ENCODE results near the gene MEX3D. TPM values are rescaled to one million over a fixed set of nuclear protein-coding genes. Genes with fewer than 3 reads are reported as not detected.
A peak's percentile ranks its signal among the peaks of the same experiment; 100 is the strongest.
"Not testable (repeated sequence)": the region's sequence is repeated elsewhere in the genome, so short reads cannot be mapped to it uniquely, and the experiment has no call there.

The MEX3D gene
- total RNA-seq, 1 donor from 2014 or later, result 43.4 TPM

DNA sequence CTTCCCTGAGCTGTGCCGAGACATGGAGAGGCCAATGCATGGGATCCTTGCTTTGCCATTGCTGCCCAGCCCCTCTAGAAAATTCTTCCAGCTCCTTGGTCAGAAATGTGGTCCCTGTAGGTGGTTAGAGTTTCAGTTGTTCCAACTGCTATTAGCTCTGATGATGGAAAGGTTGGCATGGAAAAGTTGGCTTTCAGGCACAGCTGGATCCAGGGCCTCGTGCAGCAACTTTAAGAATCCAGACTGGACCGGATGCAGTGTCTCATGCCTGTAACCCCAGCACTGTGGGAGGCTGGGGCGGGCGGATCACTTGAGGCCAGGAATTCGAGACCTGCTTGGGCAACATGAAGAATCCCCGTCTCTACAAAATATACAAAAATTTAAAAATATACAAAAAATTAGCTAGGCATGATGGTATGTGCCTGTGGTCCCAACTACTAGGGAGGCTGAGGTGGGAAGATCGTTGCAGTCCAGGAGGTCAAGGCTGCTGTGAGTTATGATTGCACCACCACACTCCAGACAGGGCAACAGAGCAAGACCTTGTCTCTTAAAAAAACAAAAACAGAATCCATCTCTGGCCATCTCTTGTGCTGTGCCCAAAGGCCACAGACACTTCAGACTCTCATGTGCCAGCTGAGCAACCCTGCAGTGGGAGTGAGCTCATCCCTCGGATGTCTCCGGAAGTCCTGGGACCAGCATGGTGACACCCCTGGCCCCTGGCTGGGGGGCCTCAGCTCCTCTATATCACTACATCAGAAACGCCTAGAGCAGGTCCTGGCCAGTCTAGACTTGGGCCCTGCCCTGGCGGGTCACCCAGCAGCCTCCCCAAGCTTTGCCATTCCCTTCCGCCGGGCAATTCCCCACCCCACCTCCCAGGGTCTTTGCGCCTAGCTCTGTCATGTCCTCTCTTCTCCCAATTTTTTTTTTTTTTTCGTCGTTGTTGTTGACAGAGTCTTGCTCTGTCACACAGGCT is 16.8 kb downstream of the MEX3D start:
- DNase-seq (ENCODE audit: low read depth) (no peak), FAIRE-seq (no peak)
- no peaks in the 10 kb centered on the region for H3K27me3 ChIP-seq (ENCODE audit: control insufficient read depth, insufficient read depth, low read length)
- TF ChIP-seq, protein P1, sequence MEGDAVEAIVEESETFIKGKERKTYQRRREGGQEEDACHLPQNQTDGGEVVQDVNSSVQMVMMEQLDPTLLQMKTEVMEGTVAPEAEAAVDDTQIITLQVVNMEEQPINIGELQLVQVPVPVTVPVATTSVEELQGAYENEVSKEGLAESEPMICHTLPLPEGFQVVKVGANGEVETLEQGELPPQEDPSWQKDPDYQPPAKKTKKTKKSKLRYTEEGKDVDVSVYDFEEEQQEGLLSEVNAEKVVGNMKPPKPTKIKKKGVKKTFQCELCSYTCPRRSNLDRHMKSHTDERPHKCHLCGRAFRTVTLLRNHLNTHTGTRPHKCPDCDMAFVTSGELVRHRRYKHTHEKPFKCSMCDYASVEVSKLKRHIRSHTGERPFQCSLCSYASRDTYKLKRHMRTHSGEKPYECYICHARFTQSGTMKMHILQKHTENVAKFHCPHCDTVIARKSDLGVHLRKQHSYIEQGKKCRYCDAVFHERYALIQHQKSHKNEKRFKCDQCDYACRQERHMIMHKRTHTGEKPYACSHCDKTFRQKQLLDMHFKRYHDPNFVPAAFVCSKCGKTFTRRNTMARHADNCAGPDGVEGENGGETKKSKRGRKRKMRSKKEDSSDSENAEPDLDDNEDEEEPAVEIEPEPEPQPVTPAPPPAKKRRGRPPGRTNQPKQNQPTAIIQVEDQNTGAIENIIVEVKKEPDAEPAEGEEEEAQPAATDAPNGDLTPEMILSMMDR (IDR thresholded peaks at IDR 0.05; ENCODE audit: insufficient read depth, low read length, severe bottlenecking), result no peak
- no peaks in the 10 kb centered on the region for H3K36me3 ChIP-seq (ENCODE audit: control insufficient read depth, insufficient read depth, low read length)
- H3K4me3 ChIP-seq (ENCODE audit: low read depth, low read length), result no peak overlapping the region

DNA sequence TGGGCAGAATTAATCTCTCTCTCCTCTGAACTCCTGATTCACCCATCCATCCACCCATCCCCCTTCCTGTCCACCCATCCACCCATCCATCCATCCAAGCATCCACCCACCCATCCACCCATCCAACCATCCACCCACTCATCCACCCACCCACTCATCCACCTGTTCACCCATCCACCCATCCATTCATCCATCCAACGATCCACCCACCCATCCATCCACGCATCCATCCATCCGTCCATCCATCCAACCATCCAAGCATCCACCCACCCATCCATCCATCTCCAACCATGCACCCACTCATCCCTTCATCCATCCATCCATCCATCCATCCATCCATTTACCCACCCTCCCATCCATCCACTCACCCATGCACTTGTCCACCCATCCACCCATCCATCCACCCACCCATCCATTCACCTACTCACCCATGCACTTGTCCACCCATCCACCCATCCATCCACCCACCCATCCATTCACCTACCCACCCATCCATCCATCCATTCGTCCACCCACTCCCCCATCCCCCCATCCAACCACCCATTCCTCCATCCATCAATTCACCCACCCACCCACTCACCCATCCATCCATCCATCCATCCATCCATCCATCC is 18.7 kb downstream of the MEX3D start:
- peaks cover 2% of the 10 kb centered on the region for H3K27me3 ChIP-seq (ENCODE audit: control insufficient read depth, insufficient read depth, low read length)
- DNase-seq (ENCODE audit: low read depth) (no peak), FAIRE-seq (peak; percentile 88)
- H3K4me3 ChIP-seq (ENCODE audit: low read depth, low read length), result no peak overlapping the region
- no peaks in the 10 kb centered on the region for H3K36me3 ChIP-seq (ENCODE audit: control insufficient read depth, insufficient read depth, low read length)
- TF ChIP-seq, protein P1 (IDR thresholded peaks at IDR 0.05; ENCODE audit: insufficient read depth, low read length, severe bottlenecking), result no peak

DNA sequence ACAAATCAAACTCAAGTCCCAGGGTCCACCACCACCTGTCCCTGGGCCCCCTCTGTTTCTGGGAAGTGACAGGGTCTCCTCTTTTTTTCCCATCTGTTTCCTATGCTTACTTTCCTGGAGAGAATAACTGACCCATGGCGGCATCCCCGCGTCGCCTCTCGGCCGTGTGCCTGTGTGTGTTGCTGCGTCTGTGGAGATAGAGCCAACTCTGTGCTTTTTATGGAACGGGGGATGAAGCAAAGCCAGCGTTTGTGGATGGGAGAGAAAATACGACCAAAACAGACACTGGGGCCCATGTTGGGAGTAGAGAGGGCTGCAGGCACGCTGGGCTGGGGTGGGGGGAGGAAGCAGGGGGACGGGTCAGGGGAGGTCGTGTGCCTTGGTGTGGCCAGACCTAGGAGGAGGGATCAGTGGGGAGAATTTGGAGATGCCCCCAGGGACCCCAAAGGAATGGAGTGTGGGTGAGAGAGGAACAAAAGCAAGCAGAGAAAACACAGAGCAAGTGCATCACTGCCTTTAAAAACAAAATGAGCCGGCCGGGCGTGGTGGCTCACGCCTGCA is 27.7 kb downstream of the MEX3D start:
- DNase-seq (ENCODE audit: low read depth) (no peak), FAIRE-seq (no peak)
- no peak overlapping the region for H3K4me3 ChIP-seq (ENCODE audit: low read depth, low read length)
- H3K27me3 ChIP-seq (ENCODE audit: control insufficient read depth, insufficient read depth, low read length), result no peaks in the 10 kb centered on the region
- TF ChIP-seq, protein P1 (IDR thresholded peaks at IDR 0.05; ENCODE audit: insufficient read depth, low read length, severe bottlenecking), result no peak
- no peaks in the 10 kb centered on the region for H3K36me3 ChIP-seq (ENCODE audit: control insufficient read depth, insufficient read depth, low read length)

DNA sequence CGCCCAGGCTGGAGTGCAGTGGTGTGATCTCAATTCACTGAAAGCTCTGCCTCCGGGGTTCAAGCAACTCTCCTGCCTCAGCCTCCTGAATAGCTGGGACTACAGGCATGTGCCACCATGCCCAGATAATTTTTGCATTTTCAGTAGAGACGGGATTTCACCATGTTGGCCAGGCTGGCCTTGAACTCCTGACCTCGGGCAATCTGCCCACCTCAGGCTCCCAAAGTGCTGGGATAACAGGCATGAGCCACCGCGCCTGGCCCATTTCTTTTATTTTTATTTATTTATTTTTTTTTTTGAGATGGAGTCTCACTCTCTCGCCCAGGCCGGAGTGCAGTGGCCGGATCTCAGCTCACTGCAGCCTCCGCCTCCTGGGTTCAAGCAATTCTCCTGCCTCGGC is 28.4 kb downstream of the MEX3D start:
- not testable (repeated sequence) for H3K36me3 ChIP-seq (ENCODE audit: control insufficient read depth, insufficient read depth, low read length); FAIRE-seq; H3K27me3 ChIP-seq (ENCODE audit: control insufficient read depth, insufficient read depth, low read length); H3K4me3 ChIP-seq (ENCODE audit: low read depth, low read length); DNase-seq (ENCODE audit: low read depth)

DNA sequence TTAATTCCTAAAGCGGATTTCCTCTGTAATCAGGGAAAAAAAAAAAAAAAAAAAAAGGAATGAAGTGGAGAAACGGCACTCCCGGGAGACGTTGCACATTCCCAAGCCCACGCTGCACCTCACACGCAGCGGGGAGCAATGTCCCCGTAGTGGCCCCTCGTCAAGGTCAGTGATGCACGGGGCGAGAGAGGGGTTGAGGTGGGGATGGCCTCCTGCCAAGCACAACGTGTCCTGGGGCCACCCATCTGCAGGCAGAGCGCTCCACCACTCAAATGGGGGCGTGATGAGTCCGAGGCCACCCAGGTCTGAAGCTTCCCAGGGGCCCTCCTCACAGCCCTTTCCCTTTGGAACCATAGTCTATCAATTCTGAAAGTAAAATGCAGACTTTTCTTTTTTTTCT is 29.1 kb downstream of the MEX3D start:
- DNase-seq (ENCODE audit: low read depth), result no peak
- TF ChIP-seq, protein P1 (IDR thresholded peaks at IDR 0.05; ENCODE audit: insufficient read depth, low read length, severe bottlenecking), result no peak
- no peaks in the 10 kb centered on the region for H3K36me3 ChIP-seq (ENCODE audit: control insufficient read depth, insufficient read depth, low read length)
- no peak for FAIRE-seq
- no peak overlapping the region for H3K4me3 ChIP-seq (ENCODE audit: low read depth, low read length)
- H3K27me3 ChIP-seq (ENCODE audit: control insufficient read depth, insufficient read depth, low read length), result no peaks in the 10 kb centered on the region

DNA sequence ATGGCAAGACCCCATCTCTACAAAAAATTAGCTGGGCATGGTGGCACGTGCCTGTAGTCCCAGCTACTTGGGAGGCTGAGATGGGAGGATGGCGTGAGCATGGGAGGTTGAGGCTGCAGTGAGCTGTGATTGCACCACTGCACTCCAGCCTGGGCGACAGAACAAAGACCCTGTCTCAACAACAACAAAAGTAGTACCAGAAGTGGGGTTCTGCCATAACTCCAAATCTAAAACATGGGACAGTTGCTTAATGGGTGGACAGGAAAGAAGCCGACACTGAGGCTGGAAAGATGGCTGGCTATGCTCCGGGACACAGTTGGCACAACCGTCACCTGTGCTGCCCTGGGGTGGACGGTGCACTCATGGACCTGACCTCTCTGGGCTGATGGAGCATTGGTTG is 32.4 kb downstream of the MEX3D start:
- H3K27me3 ChIP-seq (ENCODE audit: control insufficient read depth, insufficient read depth, low read length); DNase-seq (ENCODE audit: low read depth); FAIRE-seq; H3K4me3 ChIP-seq (ENCODE audit: low read depth, low read length); H3K36me3 ChIP-seq (ENCODE audit: control insufficient read depth, insufficient read depth, low read length): not testable (repeated sequence)

Data from bronchial epithelial cell (primary cell).